ENCODE data around the gene GPR137B.
"Not testable (repeated sequence)": the region's sequence is repeated elsewhere in the genome, so short reads cannot be mapped to it uniquely, and the experiment has no call there.

The GPR137B gene

GRCh38 chr1:236151739-236152424 is 9.5 kb downstream of the GPR137B start:
- no peak for TF ChIP-seq CTCF (IDR thresholded peaks at IDR 0.05; ENCODE audit: extremely low read depth, missing control alignments)
- no peak for DNase-seq (ENCODE audit: low spot score)

GRCh38 chr1:236154126-236154525 is 11.8 kb downstream of the GPR137B start:
- TF ChIP-seq CTCF (IDR thresholded peaks at IDR 0.05; ENCODE audit: extremely low read depth, missing control alignments): no peak
- no peak for DNase-seq (ENCODE audit: low spot score)

- TF ChIP-seq CTCF (IDR thresholded peaks at IDR 0.05; ENCODE audit: extremely low read depth, missing control alignments): no peak
- no peak for DNase-seq (ENCODE audit: low spot score)
Measured at GRCh38 chr1:236154671-236155398, 12.5 kb downstream of the GPR137B start.

GRCh38 chr1:236155399-236155767 is 13.0 kb downstream of the GPR137B start:
- no peak for TF ChIP-seq CTCF (IDR thresholded peaks at IDR 0.05; ENCODE audit: extremely low read depth, missing control alignments)

GRCh38 chr1:236155841-236156503 is 13.6 kb downstream of the GPR137B start:
- DNase-seq (ENCODE audit: low spot score): no peak
- TF ChIP-seq CTCF (IDR thresholded peaks at IDR 0.05; ENCODE audit: extremely low read depth, missing control alignments): no peak

More at GRCh38 chr1:236155399-236155767, 13.0 kb downstream of the GPR137B start:
- no peak for DNase-seq (ENCODE audit: low spot score)

GRCh38 chr1:236156512-236157208 is 14.3 kb downstream of the GPR137B start:
- peak; percentile 91 for DNase-seq (ENCODE audit: low spot score)
- TF ChIP-seq CTCF (IDR thresholded peaks at IDR 0.05; ENCODE audit: extremely low read depth, missing control alignments): no peak

GRCh38 chr1:236158072-236158471 is 15.7 kb downstream of the GPR137B start:
- not testable (repeated sequence) for DNase-seq (ENCODE audit: low spot score)
